K562 (cell line): ENCODE results near the gene SFXN3. TPM values are rescaled to one million over a fixed set of nuclear protein-coding genes. Genes with fewer than 3 reads are reported as not detected.

Experiments used
- polyA plus RNA-seq, 8 experiments: library from polyadenylated mRNA; depleted of rRNA in 4 of 8; stranded (reverse) in 5 of 8; unstranded in 3 of 8; fragments of >200 nt; fragmentation: Nextera tagmentation in 2 of 8; fragmentation: Illumina TruSeq in 1 of 8; extraction: Ambion mirVana in 2 of 8; extraction: Trizol in 1 of 8; gene quantifications; 2 replicates each; pipeline versions ENCODE4 v1.2.1 to v1.2.3, GENCODE V29; 2011 to 2014; ENCODE audit warnings: inconsistent platforms in 1 of 8, missing spikeins in 1 of 8
- total RNA-seq, 7 experiments: library from RNA; depleted of rRNA in 6 of 7; stranded (reverse); fragments of >200 nt in 6 of 7; fragmentation: Illumina TruSeq in 2 of 7; extraction: Trizol in 2 of 7; gene quantifications; 2 replicates each; pipeline versions ENCODE4 v1.2.1 to v1.2.3, GENCODE V29; 2011 to 2021; ENCODE audit warnings: low replicate concordance in 1 of 7
- TF ChIP-seq, protein P1 (sequence below): fragments of 450-650 bp; formaldehyde crosslinking; IDR thresholded peaks from 2 replicates; pipeline ENCODE4 v1.4.0; 2022; ENCODE audit warnings: missing genetic modification characterization
- TF ChIP-seq, protein P2 (sequence below), 2 experiments: fragments of 450-650 bp in 1 of 2; sonication (generic) in 1 of 2; formaldehyde crosslinking in 1 of 2; IDR thresholded peaks; 2 replicates each; pipeline versions ENCODE4 v1.7.1 to v1.9.0; 2016 to 2022; ENCODE audit warnings: inconsistent platforms in 1 of 2, mild to moderate bottlenecking in 1 of 2, missing genetic modification reagents in 1 of 2
- TF ChIP-seq, protein P3 (sequence below): fragments of 250-450 bp; sonication (Bioruptor Pico); IDR thresholded peaks from 2 replicates; pipeline ENCODE4 v1.5.0; 2020; ENCODE audit warnings: mild to moderate bottlenecking, borderline replicate concordance

Gene SFXN3
- total and polyA plus RNA-seq, 9 of the 15 experiments (the other 6 are each of a cell fraction or from before 2014, with no cell fraction given): 0.24 to 4.6 (median 0.86) TPM

DNA sequence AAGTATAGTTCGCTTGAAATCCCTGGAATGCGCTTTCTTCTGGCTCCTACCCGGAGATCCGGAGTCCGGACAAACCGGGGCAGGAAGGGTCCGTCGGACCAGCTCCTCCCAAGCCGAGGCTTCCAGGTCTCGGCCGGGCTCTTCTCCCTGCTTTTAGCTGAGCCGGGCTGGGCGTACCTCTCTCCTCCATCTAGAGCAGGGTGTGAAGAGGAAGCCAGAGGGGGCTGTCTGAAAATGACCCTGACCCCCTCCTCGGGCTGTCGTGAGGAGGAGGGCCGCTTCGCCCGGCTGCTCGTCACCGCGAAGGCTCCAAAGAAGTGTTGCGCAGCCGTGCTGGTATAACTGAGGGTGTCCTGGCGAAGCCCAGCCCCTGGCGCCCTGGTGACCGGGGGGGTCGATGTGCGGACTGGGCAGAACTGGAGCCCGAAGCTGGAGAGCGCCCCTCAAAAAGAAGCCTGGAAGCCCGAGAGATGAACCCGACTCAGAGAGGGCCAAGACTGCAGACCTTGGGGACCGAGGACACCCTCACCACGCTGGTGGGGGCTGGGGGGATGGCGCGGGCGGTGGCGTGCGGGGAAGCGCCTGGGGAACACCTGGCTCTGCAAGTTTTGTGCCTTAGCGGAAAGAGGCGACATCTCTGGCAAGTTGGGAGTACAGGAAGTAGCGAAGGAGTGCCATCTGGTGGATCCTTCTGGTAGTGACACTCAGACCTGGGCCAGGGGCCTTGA lies 36.5 kb downstream of the SFXN3 start (continued):
- TF ChIP-seq, protein P1, sequence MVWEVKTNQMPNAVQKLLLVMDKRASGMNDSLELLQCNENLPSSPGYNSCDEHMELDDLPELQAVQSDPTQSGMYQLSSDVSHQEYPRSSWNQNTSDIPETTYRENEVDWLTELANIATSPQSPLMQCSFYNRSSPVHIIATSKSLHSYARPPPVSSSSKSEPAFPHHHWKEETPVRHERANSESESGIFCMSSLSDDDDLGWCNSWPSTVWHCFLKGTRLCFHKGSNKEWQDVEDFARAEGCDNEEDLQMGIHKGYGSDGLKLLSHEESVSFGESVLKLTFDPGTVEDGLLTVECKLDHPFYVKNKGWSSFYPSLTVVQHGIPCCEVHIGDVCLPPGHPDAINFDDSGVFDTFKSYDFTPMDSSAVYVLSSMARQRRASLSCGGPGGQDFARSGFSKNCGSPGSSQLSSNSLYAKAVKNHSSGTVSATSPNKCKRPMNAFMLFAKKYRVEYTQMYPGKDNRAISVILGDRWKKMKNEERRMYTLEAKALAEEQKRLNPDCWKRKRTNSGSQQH: no peak
- TF ChIP-seq, protein P2, sequence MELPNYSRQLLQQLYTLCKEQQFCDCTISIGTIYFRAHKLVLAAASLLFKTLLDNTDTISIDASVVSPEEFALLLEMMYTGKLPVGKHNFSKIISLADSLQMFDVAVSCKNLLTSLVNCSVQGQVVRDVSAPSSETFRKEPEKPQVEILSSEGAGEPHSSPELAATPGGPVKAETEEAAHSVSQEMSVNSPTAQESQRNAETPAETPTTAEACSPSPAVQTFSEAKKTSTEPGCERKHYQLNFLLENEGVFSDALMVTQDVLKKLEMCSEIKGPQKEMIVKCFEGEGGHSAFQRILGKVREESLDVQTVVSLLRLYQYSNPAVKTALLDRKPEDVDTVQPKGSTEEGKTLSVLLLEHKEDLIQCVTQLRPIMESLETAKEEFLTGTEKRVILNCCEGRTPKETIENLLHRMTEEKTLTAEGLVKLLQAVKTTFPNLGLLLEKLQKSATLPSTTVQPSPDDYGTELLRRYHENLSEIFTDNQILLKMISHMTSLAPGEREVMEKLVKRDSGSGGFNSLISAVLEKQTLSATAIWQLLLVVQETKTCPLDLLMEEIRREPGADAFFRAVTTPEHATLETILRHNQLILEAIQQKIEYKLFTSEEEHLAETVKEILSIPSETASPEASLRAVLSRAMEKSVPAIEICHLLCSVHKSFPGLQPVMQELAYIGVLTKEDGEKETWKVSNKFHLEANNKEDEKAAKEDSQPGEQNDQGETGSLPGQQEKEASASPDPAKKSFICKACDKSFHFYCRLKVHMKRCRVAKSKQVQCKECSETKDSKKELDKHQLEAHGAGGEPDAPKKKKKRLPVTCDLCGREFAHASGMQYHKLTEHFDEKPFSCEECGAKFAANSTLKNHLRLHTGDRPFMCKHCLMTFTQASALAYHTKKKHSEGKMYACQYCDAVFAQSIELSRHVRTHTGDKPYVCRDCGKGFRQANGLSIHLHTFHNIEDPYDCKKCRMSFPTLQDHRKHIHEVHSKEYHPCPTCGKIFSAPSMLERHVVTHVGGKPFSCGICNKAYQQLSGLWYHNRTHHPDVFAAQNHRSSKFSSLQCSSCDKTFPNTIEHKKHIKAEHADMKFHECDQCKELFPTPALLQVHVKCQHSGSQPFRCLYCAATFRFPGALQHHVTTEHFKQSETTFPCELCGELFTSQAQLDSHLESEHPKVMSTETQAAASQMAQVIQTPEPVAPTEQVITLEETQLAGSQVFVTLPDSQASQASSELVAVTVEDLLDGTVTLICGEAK (IDR thresholded peaks at IDR 0.05): 0 out of 2 replicates have a peak, but pooled peaks have one; percentile 18
- TF ChIP-seq, protein P2 (CRISPR knock-in tag; IDR thresholded peaks at IDR 0.05): no peak
- TF ChIP-seq, protein P3, sequence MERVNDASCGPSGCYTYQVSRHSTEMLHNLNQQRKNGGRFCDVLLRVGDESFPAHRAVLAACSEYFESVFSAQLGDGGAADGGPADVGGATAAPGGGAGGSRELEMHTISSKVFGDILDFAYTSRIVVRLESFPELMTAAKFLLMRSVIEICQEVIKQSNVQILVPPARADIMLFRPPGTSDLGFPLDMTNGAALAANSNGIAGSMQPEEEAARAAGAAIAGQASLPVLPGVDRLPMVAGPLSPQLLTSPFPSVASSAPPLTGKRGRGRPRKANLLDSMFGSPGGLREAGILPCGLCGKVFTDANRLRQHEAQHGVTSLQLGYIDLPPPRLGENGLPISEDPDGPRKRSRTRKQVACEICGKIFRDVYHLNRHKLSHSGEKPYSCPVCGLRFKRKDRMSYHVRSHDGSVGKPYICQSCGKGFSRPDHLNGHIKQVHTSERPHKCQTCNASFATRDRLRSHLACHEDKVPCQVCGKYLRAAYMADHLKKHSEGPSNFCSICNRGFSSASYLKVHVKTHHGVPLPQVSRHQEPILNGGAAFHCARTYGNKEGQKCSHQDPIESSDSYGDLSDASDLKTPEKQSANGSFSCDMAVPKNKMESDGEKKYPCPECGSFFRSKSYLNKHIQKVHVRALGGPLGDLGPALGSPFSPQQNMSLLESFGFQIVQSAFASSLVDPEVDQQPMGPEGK (CRISPR knock-in tag): no peak
